K562 treated with DMSO at 1 percent for 4 hours (cell line): Measurements from ENCODE around the gene S100A2. TPM values are rescaled to one million over a fixed set of nuclear protein-coding genes. Genes with fewer than 3 reads are reported as not detected.

Experiments used
- total RNA-seq: library from RNA; unstranded; fragments of 300-600 nt; gene quantifications from 2 replicates; pipeline ENCODE4 v1.2.3, GENCODE V29; 2022; ENCODE audit not compliant: insufficient read depth

Gene S100A2
- not detected in 2 replicates for total RNA-seq

GRCh38 chr1:153565529-153566374, at the start of gene S100A2:
S100A2 (minus strand) TSS chr1:153565844; CDS start chr1:153563877, 1,967 bp downstream.

GRCh38 chr1:153612755-153613331, 47.2 kb upstream of the S100A2 start, which contains the start of gene S100A16:
S100A16 (minus strand) TSS chr1:153613137; CDS start chr1:153608151, 4,986 bp downstream.

GRCh38 chr1:153548722-153549688, 16.6 kb downstream of the S100A2 start, which contains the start of gene S100A3:
S100A3 (minus strand) TSS chr1:153549258; CDS start chr1:153548485, 773 bp downstream.

GRCh38 chr1:153545067-153546055, 20.3 kb downstream of the S100A2 start, which contains the start of gene S100A4:
S100A4 (minus strand) TSS chr1:153545806; CDS start chr1:153544794, 1,012 bp downstream.

GRCh38 chr1:153540394-153541361, 25.0 kb downstream of the S100A2 start, which contains the start of gene S100A5:
S100A5 (minus strand) TSS chr1:153540934; CDS start chr1:153540191, 743 bp downstream.

GRCh38 chr1:153535242-153536011, 30.2 kb downstream of the S100A2 start, which contains the start of gene S100A6:
S100A6 (minus strand) TSS chr1:153535991; CDS start chr1:153535339, 652 bp downstream.

Other genes with a start within 250 kb of the S100A2 start
- 2.2 and 2.3 TPM in 2 replicates for gene PGLYRP4, start 217.0 kb downstream of the S100A2 start, total RNA-seq
- not detected in 2 replicates for gene S100A9, start 208.0 kb downstream of the S100A2 start, total RNA-seq
- not detected in 2 replicates for gene S100A12, start 190.2 kb downstream of the S100A2 start, total RNA-seq
- gene S100A8, start 174.8 kb downstream of the S100A2 start, total RNA-seq: not detected in 2 replicates
- not detected in 2 replicates for gene S100A7A, start 149.3 kb downstream of the S100A2 start, total RNA-seq
- gene S100A7, start 105.2 kb downstream of the S100A2 start, total RNA-seq: not detected in 2 replicates
- gene S100A6, start 29.9 kb downstream of the S100A2 start, total RNA-seq: 23.2 and 29.1 TPM in 2 replicates
- not detected in 2 replicates for gene S100A5, start 24.9 kb downstream of the S100A2 start, total RNA-seq
- 12.2 and 17.9 TPM in 2 replicates for gene S100A4, start 20.0 kb downstream of the S100A2 start, total RNA-seq
- not detected in 2 replicates for gene S100A3, start 16.6 kb downstream of the S100A2 start, total RNA-seq
- 5.0 and 5.1 TPM in 2 replicates for gene S100A16, start 47.3 kb upstream of the S100A2 start, total RNA-seq
- gene S100A14, start 50.5 kb upstream of the S100A2 start, total RNA-seq: not detected in 2 replicates
- 134 and 148 TPM in 2 replicates for gene S100A13, start 61.7 kb upstream of the S100A2 start, total RNA-seq
- gene S100A1, start 62.6 kb upstream of the S100A2 start, total RNA-seq: 74.1 and 76.0 TPM in 2 replicates
- gene CHTOP, start 68.2 kb upstream of the S100A2 start, total RNA-seq: 46.5 and 61.4 TPM in 2 replicates
- gene SNAPIN, start 92.9 kb upstream of the S100A2 start, total RNA-seq: 24.9 and 30.9 TPM in 2 replicates
- gene ILF2, start 105.1 kb upstream of the S100A2 start, total RNA-seq: 279 and 280 TPM in 2 replicates
- not detected in 2 replicates for gene NPR1, start 112.8 kb upstream of the S100A2 start, total RNA-seq
- 18.9 and 20.4 TPM in 2 replicates for gene INTS3, start 162.2 kb upstream of the S100A2 start, total RNA-seq
- 8.4 and 12.6 TPM in 2 replicates for gene SLC27A3, start 209.6 kb upstream of the S100A2 start, total RNA-seq